Measurements from ENCODE around the gene GNAT3. TPM values are rescaled to one million over a fixed set of nuclear protein-coding genes. Genes with fewer than 3 reads are reported as not detected.

The GNAT3 gene
- not detected in 2 replicates for total RNA-seq

GRCh38 chr7:80511964-80512363 is at the start of gene GNAT3:
GNAT3 (minus strand) TSS chr7:80512064; CDS start chr7:80511926, 138 bp downstream.

Other genes starting within 250 kb of the GNAT3 start
- 112 and 1,000 TPM in 2 replicates for gene CD36, start 126.6 kb upstream of the GNAT3 start, total RNA-seq